ENCODE results near the gene PYGB. TPM values are rescaled to one million over a fixed set of nuclear protein-coding genes. Genes with fewer than 3 reads are reported as not detected.

PYGB gene
- total and polyA plus RNA-seq, 5 donors = 136 to 219 (median 179) TPM

DNA sequence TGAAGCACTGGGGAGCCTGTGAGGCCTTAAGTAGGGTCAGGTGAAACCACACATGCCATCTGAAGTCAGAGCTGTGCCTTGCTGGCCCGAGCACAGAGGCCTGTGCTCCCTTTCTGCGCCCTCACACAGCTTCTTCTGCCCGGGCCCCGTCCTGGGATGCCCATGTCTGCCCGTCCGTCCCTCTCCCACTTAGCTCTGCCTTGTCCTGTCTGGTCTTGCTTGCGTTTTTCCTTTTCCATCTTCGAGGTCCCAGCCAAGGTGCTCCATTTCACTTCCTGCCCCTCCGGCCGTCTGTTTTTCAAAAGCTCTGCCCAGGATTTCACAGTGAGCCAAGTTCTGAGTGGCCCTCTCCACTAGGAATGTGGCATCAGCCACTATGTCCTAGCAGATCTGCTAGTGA is 45.6 kb downstream of the PYGB start:
- peak in 1 of 3 donors; percentile 45 for DNase-seq
- Histone ChIP-seq H3K4me3 (ENCODE audit: low read length) (no peak overlapping the region), H3K4me1 (ENCODE audit: control insufficient read depth, insufficient read depth, low read length) (peaks cover 5% of the 10 kb centered on the region), H3K27ac (ENCODE audit: low read length) (peak overlapping the region; percentile 43), H3K27me3 (ENCODE audit: control insufficient read depth, insufficient read depth) (no peaks in the 10 kb centered on the region), H3K9me3 (ENCODE audit: control insufficient read depth, low read length) (no peaks in the 10 kb centered on the region)
- intact Hi-C loops (cut with DNase I) = loop anchor here in 1 of 4 donors (10.0 kb wide), 3 partner anchors 69 to 101 kb away; partner anchors contain the start of genes ABHD12 and ENTPD6
- 58% methylated on average over 10 of the region's 10 CpGs for WGBS
- ATAC-seq = no peak

GRCh38 chr20:25293910-25294458 is 46.1 kb downstream of the PYGB start:
- Histone ChIP-seq H3K27ac (ENCODE audit: low read length) (peak overlapping the region; percentile 37), H3K4me3 (ENCODE audit: low read length) (no peak overlapping the region), H3K27me3 (ENCODE audit: control insufficient read depth, insufficient read depth) (no peaks in the 10 kb centered on the region), H3K9me3 (ENCODE audit: control insufficient read depth, low read length) (no peaks in the 10 kb centered on the region), H3K4me1 (ENCODE audit: control insufficient read depth, insufficient read depth, low read length) (peaks cover 5% of the 10 kb centered on the region)
- ATAC-seq (peak in 1 of 2 donors; percentile 0), DNase-seq (peak in 1 of 3 donors; percentile 54)
- WGBS = 80% methylated on average over 13 of the region's 13 CpGs
- intact Hi-C loops (cut with DNase I) = loop anchor here in 1 of 4 donors (10.0 kb wide), 3 partner anchors 69 to 101 kb away; partner anchors contain the start of genes ABHD12 and ENTPD6

GRCh38 chr20:25294459-25295385 is 46.8 kb downstream of the PYGB start:
- peaks cover 5% of the 10 kb centered on the region for H3K4me1 ChIP-seq (ENCODE audit: control insufficient read depth, insufficient read depth, low read length)
- H3K27me3 ChIP-seq (ENCODE audit: control insufficient read depth, insufficient read depth) = no peaks in the 10 kb centered on the region
- ATAC-seq = peak; percentile 37 to 61
- H3K4me3 ChIP-seq (ENCODE audit: low read length) = no peak overlapping the region
- peak overlapping the region; percentile 55 for H3K27ac ChIP-seq (ENCODE audit: low read length)
- H3K9me3 ChIP-seq (ENCODE audit: control insufficient read depth, low read length) = no peaks in the 10 kb centered on the region
- intact Hi-C loops (cut with DNase I) = loop anchor here in 2 of 4 donors (5.0 to 10.0 kb wide), 4 partner anchors 70 to 103 kb away; partner anchors contain the start of genes ABHD12 (in 1 of the 2) and ENTPD6 (in 1 of the 2)
- DNase-seq = peak in 2 of 3 donors; percentile 82 to 84
- 48% methylated on average over 22 of the region's 22 CpGs for WGBS

- peak; percentile 71 to 87 (median 85) for DNase-seq
These were observed 47.7 kb downstream of the PYGB start for GRCh38 chr20:25295386-25296093.

GRCh38 chr20:25296094-25297093 is 48.5 kb downstream of the PYGB start:
- WGBS = 69% methylated on average over 24 of the region's 24 CpGs
- intact Hi-C loops (cut with DNase I) = loop anchor here in 2 of 4 donors (5.0 to 10.0 kb wide), 4 partner anchors 72 to 102 kb away; partner anchors contain the start of genes ABHD12 (in 1 of the 2) and ENTPD6 (in 1 of the 2)
- Histone ChIP-seq H3K9me3 (ENCODE audit: control insufficient read depth, low read length) (no peaks in the 10 kb centered on the region), H3K4me1 (ENCODE audit: control insufficient read depth, insufficient read depth, low read length) (peaks cover 5% of the 10 kb centered on the region), H3K27me3 (ENCODE audit: control insufficient read depth, insufficient read depth) (no peaks in the 10 kb centered on the region), H3K27ac (ENCODE audit: low read length) (peak overlapping the region; percentile 22), H3K4me3 (ENCODE audit: low read length) (no peak overlapping the region)
- ATAC-seq (no peak), DNase-seq (peak in 2 of 3 donors; percentile 51 to 72)

More at GRCh38 chr20:25295386-25296093, 47.7 kb downstream of the PYGB start:
- 36% methylated on average over 10 of the region's 10 CpGs for WGBS
- Histone ChIP-seq H3K9me3 (ENCODE audit: control insufficient read depth, low read length) (no peaks in the 10 kb centered on the region), H3K4me1 (ENCODE audit: control insufficient read depth, insufficient read depth, low read length) (peaks cover 5% of the 10 kb centered on the region), H3K27me3 (ENCODE audit: control insufficient read depth, insufficient read depth) (no peaks in the 10 kb centered on the region), H3K27ac (ENCODE audit: low read length) (peak overlapping the region; percentile 55), H3K4me3 (ENCODE audit: low read length) (no peak overlapping the region)
- intact Hi-C loops (cut with DNase I) = loop anchor here in 2 of 4 donors (5.0 to 10.0 kb wide), 4 partner anchors 71 to 102 kb away; partner anchors contain the start of genes ABHD12 (in 1 of the 2) and ENTPD6 (in 1 of the 2)
- ATAC-seq = peak; percentile 70 to 77

DNA sequence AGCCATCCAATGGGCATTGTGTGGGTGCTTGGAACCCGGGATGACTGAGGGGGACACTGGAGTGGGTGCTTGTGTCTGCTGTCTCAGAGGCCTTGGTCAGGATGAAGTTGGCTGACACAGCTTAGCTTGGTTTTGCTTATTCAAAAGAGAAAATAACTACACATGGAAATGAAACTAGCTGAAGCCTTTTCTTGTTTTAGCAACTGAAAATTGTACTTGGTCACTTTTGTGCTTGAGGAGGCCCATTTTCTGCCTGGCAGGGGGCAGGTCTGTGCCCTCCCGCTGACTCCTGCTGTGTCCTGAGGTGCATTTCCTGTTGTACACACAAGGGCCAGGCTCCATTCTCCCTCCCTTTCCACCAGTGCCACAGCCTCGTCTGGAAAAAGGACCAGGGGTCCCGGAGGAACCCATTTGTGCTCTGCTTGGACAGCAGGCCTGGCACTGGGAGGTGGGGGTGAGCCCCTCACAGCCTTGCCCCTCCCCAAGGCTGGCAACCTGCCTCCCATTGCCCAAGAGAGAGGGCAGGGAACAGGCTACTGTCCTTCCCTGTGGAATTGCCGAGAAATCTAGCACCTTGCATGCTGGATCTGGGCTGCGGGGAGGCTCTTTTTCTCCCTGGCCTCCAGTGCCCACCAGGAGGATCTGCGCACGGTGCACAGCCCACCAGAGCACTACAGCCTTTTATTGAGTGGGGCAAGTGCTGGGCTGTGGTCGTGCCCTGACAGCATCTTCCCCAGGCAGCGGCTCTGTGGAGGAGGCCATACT is 49.4 kb downstream of the PYGB start:
- intact Hi-C loops (cut with DNase I) = loop anchor here in 2 of 4 donors (5.0 to 10.0 kb wide), 4 partner anchors 73 to 103 kb away; partner anchors contain the start of genes ABHD12 (in 1 of the 2) and ENTPD6 (in 1 of the 2)
- Histone ChIP-seq H3K27ac (ENCODE audit: low read length) (no peak overlapping the region), H3K9me3 (ENCODE audit: control insufficient read depth, low read length) (no peaks in the 10 kb centered on the region), H3K4me1 (ENCODE audit: control insufficient read depth, insufficient read depth, low read length) (peaks cover 7% of the 10 kb centered on the region), H3K4me3 (ENCODE audit: low read length) (no peak overlapping the region), H3K27me3 (ENCODE audit: control insufficient read depth, insufficient read depth) (no peaks in the 10 kb centered on the region)
- peak in 2 of 3 donors; percentile 52 to 53 for DNase-seq
- ATAC-seq = no peak
- WGBS = 77% methylated on average over 10 of the region's 10 CpGs

DNA sequence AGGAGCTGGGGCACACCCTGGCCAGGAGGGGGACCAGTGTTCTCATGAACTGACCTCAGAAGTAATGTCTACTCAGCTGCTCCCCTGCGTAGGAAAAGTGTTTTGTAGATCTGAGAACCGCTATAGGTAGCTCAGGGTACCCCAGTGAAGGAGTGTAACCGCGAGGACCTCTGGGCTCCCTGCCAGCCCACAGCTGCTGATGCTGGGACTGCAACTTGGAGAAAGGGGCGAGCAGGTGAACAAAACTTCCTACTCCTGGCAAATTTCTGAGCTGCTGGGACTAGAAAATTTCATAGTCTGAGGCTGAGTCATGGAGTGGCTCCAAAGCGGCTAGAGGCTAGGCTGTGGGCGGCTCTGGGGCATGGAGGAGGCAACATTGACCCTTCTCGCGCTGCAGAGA is 51.9 kb downstream of the PYGB start:
- 86% methylated on average over 9 of the region's 9 CpGs for WGBS
- H3K27me3 ChIP-seq (ENCODE audit: control insufficient read depth, insufficient read depth) = no peaks in the 10 kb centered on the region
- intact Hi-C loops (cut with DNase I) = loop anchor here in 2 of 4 donors (5.0 to 10.0 kb wide), 4 partner anchors 75 to 105 kb away; partner anchors contain the start of genes ABHD12 (in 1 of the 2) and ENTPD6 (in 1 of the 2)
- DNase-seq = peak in 2 of 3 donors; percentile 41 to 53
- no peak overlapping the region for H3K4me3 ChIP-seq (ENCODE audit: low read length)
- ATAC-seq = no peak
- H3K4me1 ChIP-seq (ENCODE audit: control insufficient read depth, insufficient read depth, low read length) = peaks cover 7% of the 10 kb centered on the region
- H3K9me3 ChIP-seq (ENCODE audit: control insufficient read depth, low read length) = no peaks in the 10 kb centered on the region
- no peak overlapping the region for H3K27ac ChIP-seq (ENCODE audit: low read length)

- intact Hi-C loops (cut with DNase I) = no loop called here
- 62% methylated on average over 13 of the region's 13 CpGs for WGBS
- Histone ChIP-seq H3K27me3 (ENCODE audit: control insufficient read depth, insufficient read depth) (no peaks in the 10 kb centered on the region), H3K27ac (ENCODE audit: low read length) (no peak overlapping the region), H3K4me3 (ENCODE audit: low read length) (no peak overlapping the region), H3K9me3 (ENCODE audit: control insufficient read depth, low read length) (no peaks in the 10 kb centered on the region), H3K4me1 (ENCODE audit: control insufficient read depth, insufficient read depth, low read length) (peaks cover 5% of the 10 kb centered on the region)
- DNase-seq = peak in 2 of 3 donors; percentile 50
- ATAC-seq = peak; percentile 16 to 35
These were observed 52.7 kb downstream of the PYGB start for GRCh38 chr20:25300496-25301170.
